ENCODE data around the gene ACOXL. TPM values are rescaled to one million over a fixed set of nuclear protein-coding genes. Genes with fewer than 3 reads are reported as not detected.

The ACOXL gene
- polyA plus RNA-seq, 6 donors from 2014 or later, result not detected

GRCh38 chr2:111017034-111017622 lies 284.8 kb downstream of the ACOXL start:
- Mint-ChIP-seq H3K27me3 (peaks cover 0 to 9% (median 4%) of the 10 kb centered on the region in 3 donors), H3K27ac (no peak overlapping the region), H3K4me1 (no peaks in the 10 kb centered on the region), H3K9me3 (peaks cover 0 to 24% (median 6%) of the 10 kb centered on the region in 7 donors), H3K4me3 (no peak overlapping the region), H3K36me3 (no peaks in the 10 kb centered on the region)
- DNase-seq, result no peak
- ATAC-seq (ENCODE audit: low read depth in 2 of 2), result no peak

GRCh38 chr2:111017909-111018308 lies 285.5 kb downstream of the ACOXL start:
- Mint-ChIP-seq H3K27ac (no peak overlapping the region), H3K36me3 (no peaks in the 10 kb centered on the region), H3K9me3 (peaks cover 0 to 16% (median 5%) of the 10 kb centered on the region in 7 donors), H3K4me3 (no peak overlapping the region), H3K27me3 (peaks cover 0 to 16% (median 12%) of the 10 kb centered on the region in 3 donors), H3K4me1 (no peaks in the 10 kb centered on the region)
- DNase-seq (no peak), ATAC-seq (ENCODE audit: low read depth in 2 of 2) (no peak)

- Mint-ChIP-seq H3K4me1 (no peaks in the 10 kb centered on the region), H3K27me3 (peaks cover 0 to 23% (median 18%) of the 10 kb centered on the region in 3 donors), H3K27ac (no peak overlapping the region), H3K9me3 (peaks cover 0 to 4% (median 0%) of the 10 kb centered on the region in 7 donors), H3K36me3 (no peaks in the 10 kb centered on the region), H3K4me3 (peak overlapping the region in 1 of 8 donors; percentile 22)
- ATAC-seq (ENCODE audit: low read depth in 2 of 2) (no peak), DNase-seq (no peak)
Observed at GRCh38 chr2:111019381-111019780, 287.0 kb downstream of the ACOXL start.

GRCh38 chr2:111022633-111023032 lies 290.3 kb downstream of the ACOXL start:
- Mint-ChIP-seq H3K27me3 (peaks cover 0 to 23% (median 18%) of the 10 kb centered on the region in 3 donors), H3K4me1 (no peaks in the 10 kb centered on the region), H3K36me3 (no peaks in the 10 kb centered on the region), H3K9me3 (no peaks in the 10 kb centered on the region), H3K4me3 (no peak overlapping the region), H3K27ac (no peak overlapping the region)
- no peak for ATAC-seq (ENCODE audit: low read depth in 2 of 2)
- DNase-seq, result no peak

- no peaks in the 10 kb centered on the region for H3K36me3 Mint-ChIP-seq
- DNase-seq, result no peak
Observed at GRCh38 chr2:111024496-111024895, 292.1 kb downstream of the ACOXL start.

GRCh38 chr2:111025288-111025687 lies 292.9 kb downstream of the ACOXL start:
- no peaks in the 10 kb centered on the region for H3K36me3 Mint-ChIP-seq
- peaks cover 0 to 23% (median 22%) of the 10 kb centered on the region in 3 donors for H3K27me3 Mint-ChIP-seq
- H3K4me3 Mint-ChIP-seq, result no peak overlapping the region
- no peak for DNase-seq
- no peak for ATAC-seq (ENCODE audit: low read depth in 2 of 2)
- no peak overlapping the region for H3K27ac Mint-ChIP-seq
- H3K4me1 Mint-ChIP-seq, result no peaks in the 10 kb centered on the region
- H3K9me3 Mint-ChIP-seq, result no peaks in the 10 kb centered on the region

More at GRCh38 chr2:111024496-111024895, 292.1 kb downstream of the ACOXL start:
- Mint-ChIP-seq H3K4me1 (no peaks in the 10 kb centered on the region), H3K27me3 (peaks cover 0 to 23% (median 18%) of the 10 kb centered on the region in 3 donors), H3K4me3 (no peak overlapping the region), H3K27ac (no peak overlapping the region), H3K9me3 (no peaks in the 10 kb centered on the region)
- no peak for ATAC-seq (ENCODE audit: low read depth in 2 of 2)

- Mint-ChIP-seq H3K9me3 (no peaks in the 10 kb centered on the region), H3K4me3 (no peak overlapping the region), H3K36me3 (no peaks in the 10 kb centered on the region), H3K27me3 (peaks cover 4 to 16% (median 10%) of the 10 kb centered on the region in 3 donors), H3K27ac (no peak overlapping the region), H3K4me1 (peaks cover 0 to 3% (median 0%) of the 10 kb centered on the region in 3 donors)
- DNase-seq, result no peak
- no peak for ATAC-seq (ENCODE audit: low read depth in 2 of 2)
Observed at GRCh38 chr2:111028720-111029119, 296.3 kb downstream of the ACOXL start.

GRCh38 chr2:111029181-111029927 lies 297.0 kb downstream of the ACOXL start:
- H3K4me3 Mint-ChIP-seq, result no peak overlapping the region
- no peak overlapping the region for H3K27ac Mint-ChIP-seq
- H3K36me3 Mint-ChIP-seq, result peaks cover 0 to 2% of the 10 kb centered on the region in 2 donors
- no peaks in the 10 kb centered on the region for H3K9me3 Mint-ChIP-seq
- H3K27me3 Mint-ChIP-seq, result peaks cover 4 to 16% (median 10%) of the 10 kb centered on the region in 3 donors
- no peak for ATAC-seq (ENCODE audit: low read depth in 2 of 2)
- peaks cover 0 to 6% (median 0%) of the 10 kb centered on the region in 3 donors for H3K4me1 Mint-ChIP-seq
- no peak for DNase-seq

GRCh38 chr2:111030260-111030891 lies 298.0 kb downstream of the ACOXL start:
- Mint-ChIP-seq H3K27ac (no peak overlapping the region), H3K36me3 (peaks cover 0 to 5% of the 10 kb centered on the region in 2 donors), H3K9me3 (no peaks in the 10 kb centered on the region), H3K27me3 (peaks cover 4 to 16% (median 10%) of the 10 kb centered on the region in 3 donors), H3K4me1 (peaks cover 0 to 9% (median 0%) of the 10 kb centered on the region in 3 donors), H3K4me3 (no peak overlapping the region)
- ATAC-seq (ENCODE audit: low read depth in 2 of 2) (no peak), DNase-seq (no peak)

GRCh38 chr2:111030945-111031344 lies 298.6 kb downstream of the ACOXL start:
- Mint-ChIP-seq H3K4me1 (peaks cover 2 to 11% (median 4%) of the 10 kb centered on the region in 3 donors), H3K27me3 (peaks cover 4 to 16% (median 10%) of the 10 kb centered on the region in 3 donors), H3K27ac (no peak overlapping the region), H3K4me3 (no peak overlapping the region), H3K36me3 (peaks cover 0 to 5% of the 10 kb centered on the region in 2 donors), H3K9me3 (no peaks in the 10 kb centered on the region)
- no peak for DNase-seq
- no peak for ATAC-seq (ENCODE audit: low read depth in 2 of 2)

GRCh38 chr2:111031546-111032478 lies 299.4 kb downstream of the ACOXL start:
- peaks cover 8 to 20% (median 13%) of the 10 kb centered on the region in 3 donors for H3K4me1 Mint-ChIP-seq
- H3K27me3 Mint-ChIP-seq, result peaks cover 4 to 16% (median 10%) of the 10 kb centered on the region in 3 donors
- ATAC-seq (ENCODE audit: low read depth in 2 of 2) (no peak), DNase-seq (no peak)
- H3K4me3 Mint-ChIP-seq, result peak overlapping the region in 1 of 8 donors; percentile 31
- H3K36me3 Mint-ChIP-seq, result peaks cover 0 to 5% of the 10 kb centered on the region in 2 donors
- H3K9me3 Mint-ChIP-seq, result no peaks in the 10 kb centered on the region
- H3K27ac Mint-ChIP-seq, result no peak overlapping the region

- H3K4me3 Mint-ChIP-seq, result no peak overlapping the region
- no peaks in the 10 kb centered on the region for H3K9me3 Mint-ChIP-seq
- peaks cover 4 to 16% (median 10%) of the 10 kb centered on the region in 3 donors for H3K27me3 Mint-ChIP-seq
- H3K36me3 Mint-ChIP-seq, result peaks cover 0 to 5% of the 10 kb centered on the region in 2 donors
- no peak for ATAC-seq (ENCODE audit: low read depth in 2 of 2)
- peaks cover 15 to 31% (median 23%) of the 10 kb centered on the region in 3 donors for H3K4me1 Mint-ChIP-seq
- H3K27ac Mint-ChIP-seq, result no peak overlapping the region
- no peak for DNase-seq
Observed at GRCh38 chr2:111032721-111033429, 300.5 kb downstream of the ACOXL start.
